ENCODE data around the gene MYEF2.

- TF ChIP-seq CTCF (conservative IDR thresholded peaks at IDR 0.05; ENCODE audit: low read length) (no peak), EZH2phosphoT487 (IDR thresholded peaks at IDR 0.05; ENCODE audit: borderline replicate concordance, low read depth, low read length) (no peak)
Measured at GRCh38 chr15:48105936-48106335, 72.2 kb downstream of the MYEF2 start.
